GM12878 (cell line): ENCODE measurements around the gene SPAG7. TPM values are rescaled to one million over a fixed set of nuclear protein-coding genes. Genes with fewer than 3 reads are reported as not detected.
A peak's percentile ranks its signal among the peaks of the same experiment; 100 is the strongest.

Experiments used
- ATAC-seq: fragments of 200-7000 bp; cut with Tn5 transposase; 3 replicates; pipeline ENCODE4 v1.9.1; 2020; ENCODE audit warnings: mild to moderate bottlenecking, moderate library complexity
- BruUV-seq: library from RNA; stranded (reverse); fragments of 400-500 nt; replicated peaks from 2 replicates; lab custom pipeline; 2021; lab: Mats Ljungman, UMichigan
- CTCF ChIA-PET: fragments of 300-600 bp; sonication (Branson Sonifier 250); formaldehyde crosslinking; extraction: SDS; loops from one replicate; lab custom pipeline; 2021; ENCODE audit warnings: inconsistent platforms; lab: Yijun Ruan, JAX
- POLR2A ChIA-PET: fragments of 350-600 bp; formaldehyde crosslinking; extraction: SDS; loops from one replicate; lab custom pipeline; 2021; ENCODE audit warnings: inconsistent platforms; lab: Charles Lee
- RAD21 ChIA-PET: fragments of 300-600 bp; sonication (Branson Sonifier 250); formaldehyde crosslinking; loops from one replicate; lab custom pipeline; 2023; ENCODE audit warnings: antibody characterized with exemption; ENCODE audit not compliant: unreplicated experiment; lab: Charles Lee
- SMC1A ChIA-PET: fragments of 300-600 bp; sonication (Branson Sonifier 250); formaldehyde crosslinking; loops from one replicate; lab custom pipeline; 2023; ENCODE audit not compliant: unreplicated experiment, uncharacterized antibody; lab: Charles Lee
- DNase-seq: peaks from one replicate; pipeline ENCODE4 v3.0.0-alpha.2; 2011; ENCODE audit warnings: low read depth, low spot score
- FAIRE-seq: peaks from 3 replicates; lab custom pipeline; 2011; peaks lifted over from hg19 to GRCh38; lab: Jason Lieb, UNC
- H2AFZ ChIP-seq: 2 replicates; pipeline ENCODE4 v1.6.0; 2011; ENCODE audit warnings: low read depth, low read length, control low read depth; ENCODE audit not compliant: control insufficient read depth
- H3K27ac ChIP-seq: 2 replicates; pipeline ENCODE4 v1.5.1; 2011; ENCODE audit warnings: control low read depth; ENCODE audit not compliant: control insufficient read depth, insufficient read depth
- H3K27me3 ChIP-seq, 2 experiments: replicated peaks in 1 of 2; 2 replicates each; pipeline versions ENCODE4 v1.6.0 to v1.6.1; 2011; ENCODE audit warnings: low read length in 1 of 2; ENCODE audit not compliant: control insufficient read depth in 2 of 2, insufficient read depth in 2 of 2
- H3K36me3 ChIP-seq, 2 experiments: 2 replicates each; pipeline ENCODE4 v1.5.1; 2011; ENCODE audit warnings: low read length in 1 of 2; ENCODE audit not compliant: control insufficient read depth in 2 of 2, insufficient read depth in 2 of 2
- H3K4me1 ChIP-seq: 2 replicates; pipeline ENCODE4 v1.6.1; 2011; ENCODE audit warnings: mild to moderate bottlenecking, low read length, moderate library complexity, mixed read lengths; ENCODE audit not compliant: control insufficient read depth, insufficient read depth
- H3K4me2 ChIP-seq: 2 replicates; pipeline ENCODE4 v1.6.0; 2011; ENCODE audit warnings: control low read depth; ENCODE audit not compliant: control insufficient read depth, insufficient read depth
- H3K4me3 ChIP-seq: fragments of 200-600 bp; sonication (generic); 2 replicates; pipeline ENCODE4 v1.5.1; 2016
- H3K79me2 ChIP-seq: 2 replicates; pipeline ENCODE4 v1.6.0; 2011; ENCODE audit warnings: low read length; ENCODE audit not compliant: control insufficient read depth, insufficient read depth
- H3K9ac ChIP-seq: 2 replicates; pipeline ENCODE4 v1.8.0; 2011; ENCODE audit warnings: low read length, control low read depth, mixed read lengths; ENCODE audit not compliant: control insufficient read depth, insufficient read depth
- H3K9me3 ChIP-seq: replicated peaks from 3 replicates; pipeline ENCODE4 v1.5.1; 2011; ENCODE audit warnings: mild to moderate bottlenecking, low read length; ENCODE audit not compliant: control insufficient read depth, insufficient read depth
- H4K20me1 ChIP-seq: 2 replicates; pipeline ENCODE4 v1.6.0; 2011; ENCODE audit not compliant: control insufficient read depth, insufficient read depth
- CBFB ChIP-seq: IDR thresholded peaks from 2 replicates; pipeline ENCODE4 v1.6.1; 2016; ENCODE audit warnings: antibody characterized with exemption, low read depth
- CEBPB ChIP-seq, 2 experiments: fragments of 150-350 bp in 1 of 2; IDR thresholded peaks; 2 replicates each; pipeline ENCODE4 v1.6.1; 2012 to 2014; ENCODE audit warnings: low read depth in 2 of 2, low read length in 2 of 2, borderline replicate concordance in 1 of 2, inconsistent platforms in 1 of 2
- CHD2 ChIP-seq: IDR thresholded peaks from 2 replicates; pipeline ENCODE4 v1.6.1; 2011; ENCODE audit warnings: low read depth, low read length, improper control_type of control experiment, borderline replicate concordance
- EP300 ChIP-seq, 2 experiments: fragments of 150-350 bp in 1 of 2; IDR thresholded peaks; 2 replicates each; pipeline ENCODE4 v1.6.1; 2011 to 2012; ENCODE audit warnings: low read depth in 2 of 2, low read length in 2 of 2, borderline replicate concordance in 1 of 2, improper control_type of control experiment in 1 of 2, inconsistent platforms in 1 of 2; ENCODE audit not compliant: control insufficient read depth in 1 of 2
- ESRRA ChIP-seq: IDR thresholded peaks from 2 replicates; pipeline ENCODE4 v1.6.1; 2012; ENCODE audit warnings: mild to moderate bottlenecking, low read length, improper control_type of control experiment
- FOXM1 ChIP-seq: IDR thresholded peaks from 2 replicates; pipeline ENCODE4 v1.6.1; 2012; ENCODE audit warnings: low read depth, mild to moderate bottlenecking, inconsistent platforms, low read length, moderate library complexity
- IKZF2 ChIP-seq, 2 experiments: fragments of 450-650 bp; IDR thresholded peaks; 2 replicates each; pipeline ENCODE4 v1.6.1; 2017; ENCODE audit warnings: mild to moderate bottlenecking in 2 of 2, moderate library complexity in 2 of 2
- MEF2B ChIP-seq: fragments of 450-650 bp; IDR thresholded peaks from 2 replicates; pipeline ENCODE4 v1.6.1; 2018; ENCODE audit warnings: mild to moderate bottlenecking, moderate library complexity; ENCODE audit not compliant: partially characterized antibody, poor library complexity, severe bottlenecking
- MLLT1 ChIP-seq: fragments of 450-650 bp; IDR thresholded peaks from 2 replicates; pipeline ENCODE4 v1.6.1; 2016; ENCODE audit warnings: mild to moderate bottlenecking
- MXI1 ChIP-seq: fragments of 150-350 bp; IDR thresholded peaks from 2 replicates; pipeline ENCODE4 v1.6.1; 2011; ENCODE audit warnings: low read depth, mild to moderate bottlenecking, inconsistent platforms, low read length, improper control_type of control experiment
- PML ChIP-seq: IDR thresholded peaks from 2 replicates; pipeline ENCODE4 v1.6.1; 2012; ENCODE audit warnings: low read length, inconsistent platforms
- SIN3A ChIP-seq: IDR thresholded peaks from 2 replicates; pipeline ENCODE4 v1.6.1; 2012; ENCODE audit warnings: low read depth, low read length, improper control_type of control experiment
- SREBF2 ChIP-seq: IDR thresholded peaks from 2 replicates; pipeline ENCODE4 v1.6.1; 2012; ENCODE audit warnings: mild to moderate bottlenecking, low read length
- ZNF207 ChIP-seq: fragments of 450-650 bp; IDR thresholded peaks from 2 replicates; pipeline ENCODE4 v1.6.1; 2014; ENCODE audit warnings: antibody characterized with exemption, mild to moderate bottlenecking, borderline replicate concordance
- WGBS: methylation state at CpG from one replicate; pipeline ENCODE4 v1.1.6; 2016; ENCODE audit warnings: low lambda C conversion rate; ENCODE audit not compliant: insufficient replicate concordance, insufficient coverage; ENCODE audit errors: missing lambda C conversion rate; 5-methylcytosine and 5-hydroxymethylcytosine counted together
- in situ Hi-C: fragments of 300-500 bp; cut with MboI; formaldehyde crosslinking; loops from 9 replicates; pipeline ENCODE4 v1.14.3; 2018; ENCODE audit warnings: mixed read lengths
- intact Hi-C: fragments of 100-400 bp; cut with micrococcal nuclease; formaldehyde crosslinking; loops from one replicate; pipeline ENCODE4 v1.14.2; 2022; ENCODE audit not compliant: unreplicated experiment
- polyA plus RNA-seq, 11 experiments: library from polyadenylated mRNA; depleted of rRNA in 4 of 11; unstranded in 6 of 11; stranded (reverse) in 5 of 11; fragments of >200 nt; fragmentation: Nextera tagmentation in 4 of 11; fragmentation: Illumina TruSeq in 1 of 11; extraction: Ambion mirVana in 4 of 11; extraction: Trizol in 1 of 11; gene quantifications; 1 replicate in 1 of 11; 2 replicates in 10 of 11; pipeline versions ENCODE4 v1.2.1 to v1.2.3, GENCODE V29; 2011 to 2016; ENCODE audit warnings: inconsistent platforms in 2 of 11, missing spikeins in 2 of 11, low read depth in 1 of 11
- total RNA-seq, 4 experiments: library from RNA; depleted of rRNA in 3 of 4; stranded (reverse); fragments of >200 nt in 3 of 4; fragmentation: Illumina TruSeq in 1 of 4; extraction: Trizol in 1 of 4; gene quantifications; 2 replicates each; pipeline versions ENCODE4 v1.2.1 to v1.2.3, GENCODE V29; 2013 to 2021
- TF ChIP-seq, protein P1 (sequence below): IDR thresholded peaks from 2 replicates; pipeline ENCODE4 v1.6.1; 2012; ENCODE audit warnings: mild to moderate bottlenecking, low read depth, low read length
- TF ChIP-seq, protein P2 (sequence below): IDR thresholded peaks from 2 replicates; pipeline ENCODE4 v1.6.1; 2012; ENCODE audit warnings: low read length, inconsistent platforms

The SPAG7 gene
- total and polyA plus RNA-seq, 10 of the 15 experiments (the other 5 are each of a cell fraction or from before 2014, with no cell fraction given): 7.9 to 146 (median 88.7) TPM

DNA sequence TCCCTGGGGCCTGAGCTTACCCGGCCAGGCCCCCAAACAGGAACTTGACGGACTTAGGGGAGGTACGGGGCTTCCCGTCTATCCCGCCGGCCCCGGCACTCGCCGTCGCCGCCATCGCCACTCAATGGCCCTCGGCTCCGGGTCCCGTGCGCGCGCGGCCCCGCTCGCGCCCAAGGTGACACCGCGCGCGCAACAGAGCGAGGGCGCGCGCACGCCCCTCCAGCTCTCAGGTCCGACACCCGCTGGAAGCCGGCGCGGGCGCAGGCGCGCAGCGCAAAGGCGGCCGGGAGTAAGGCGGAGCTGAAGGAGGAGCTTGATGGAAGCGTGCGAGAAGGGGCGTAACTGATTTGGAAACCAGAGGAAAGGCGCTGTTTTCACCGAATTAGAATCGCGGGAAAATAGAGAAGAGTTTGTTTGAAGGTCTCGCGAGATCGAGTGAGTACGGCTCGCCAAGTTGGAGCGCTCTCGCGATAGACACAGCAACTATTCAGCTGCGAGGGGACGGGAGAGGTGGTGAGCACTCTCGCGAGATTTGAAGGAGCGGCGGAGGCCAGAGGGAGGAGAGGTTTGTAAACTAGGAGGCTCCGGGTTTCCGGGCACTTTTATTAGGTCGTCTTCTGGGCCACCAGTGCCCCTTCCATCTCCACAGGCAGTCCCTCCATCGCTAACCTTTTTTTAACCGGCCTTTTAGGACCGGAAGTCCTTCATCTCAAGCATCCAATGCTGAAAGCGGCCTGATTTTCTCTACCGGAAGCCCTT is 27.6 kb downstream of the SPAG7 start, which contains the start of the genes RNF167 and SLC25A11:
RNF167 (plus strand) TSS at position 473 of the 759 bp plus-strand sequence. CDS start 642 bp downstream, outside the sequence.
SLC25A11 (minus strand) TSS at position 251 of the 759 bp plus-strand sequence; CDS start at position 115, 136 bp downstream.
- RAD21 ChIA-PET: interaction anchor here (0.8 to 2.8 kb wide), 11 partner anchors 8 to 384 kb away, joined by 3 to 31 read pairs (median 6); partner anchors contain the start of genes ARRB2, CHRNE, ENO3 and INCA1
- TF ChIP-seq, protein P1, sequence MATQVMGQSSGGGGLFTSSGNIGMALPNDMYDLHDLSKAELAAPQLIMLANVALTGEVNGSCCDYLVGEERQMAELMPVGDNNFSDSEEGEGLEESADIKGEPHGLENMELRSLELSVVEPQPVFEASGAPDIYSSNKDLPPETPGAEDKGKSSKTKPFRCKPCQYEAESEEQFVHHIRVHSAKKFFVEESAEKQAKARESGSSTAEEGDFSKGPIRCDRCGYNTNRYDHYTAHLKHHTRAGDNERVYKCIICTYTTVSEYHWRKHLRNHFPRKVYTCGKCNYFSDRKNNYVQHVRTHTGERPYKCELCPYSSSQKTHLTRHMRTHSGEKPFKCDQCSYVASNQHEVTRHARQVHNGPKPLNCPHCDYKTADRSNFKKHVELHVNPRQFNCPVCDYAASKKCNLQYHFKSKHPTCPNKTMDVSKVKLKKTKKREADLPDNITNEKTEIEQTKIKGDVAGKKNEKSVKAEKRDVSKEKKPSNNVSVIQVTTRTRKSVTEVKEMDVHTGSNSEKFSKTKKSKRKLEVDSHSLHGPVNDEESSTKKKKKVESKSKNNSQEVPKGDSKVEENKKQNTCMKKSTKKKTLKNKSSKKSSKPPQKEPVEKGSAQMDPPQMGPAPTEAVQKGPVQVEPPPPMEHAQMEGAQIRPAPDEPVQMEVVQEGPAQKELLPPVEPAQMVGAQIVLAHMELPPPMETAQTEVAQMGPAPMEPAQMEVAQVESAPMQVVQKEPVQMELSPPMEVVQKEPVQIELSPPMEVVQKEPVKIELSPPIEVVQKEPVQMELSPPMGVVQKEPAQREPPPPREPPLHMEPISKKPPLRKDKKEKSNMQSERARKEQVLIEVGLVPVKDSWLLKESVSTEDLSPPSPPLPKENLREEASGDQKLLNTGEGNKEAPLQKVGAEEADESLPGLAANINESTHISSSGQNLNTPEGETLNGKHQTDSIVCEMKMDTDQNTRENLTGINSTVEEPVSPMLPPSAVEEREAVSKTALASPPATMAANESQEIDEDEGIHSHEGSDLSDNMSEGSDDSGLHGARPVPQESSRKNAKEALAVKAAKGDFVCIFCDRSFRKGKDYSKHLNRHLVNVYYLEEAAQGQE: no peak
- TF ChIP-seq CEBPB (IDR thresholded peaks at IDR 0.05; ENCODE audit: borderline replicate concordance in 1 of 2, low read depth in 2 of 2, low read length in 2 of 2): no peak
- TF ChIP-seq ZNF207: peak; percentile 70
- peak; percentile 99 for TF ChIP-seq CBFB
- peak; percentile 100 for TF ChIP-seq CHD2
- TF ChIP-seq PML: no peak
- TF ChIP-seq MLLT1: no peak; the same call in 1 of the 2 replicates
- peak; percentile 89 for TF ChIP-seq MXI1
- no peak for TF ChIP-seq SREBF2
- peak; percentile 88 for TF ChIP-seq ESRRA
- TF ChIP-seq SIN3A: no peak
- peak; percentile 8 for TF ChIP-seq MEF2B
- TF ChIP-seq EP300 (IDR thresholded peaks at IDR 0.05; ENCODE audit: borderline replicate concordance in 1 of 2, control insufficient read depth in 1 of 2, low read depth in 2 of 2, low read length in 2 of 2): no peak
- TF ChIP-seq, protein P2, sequence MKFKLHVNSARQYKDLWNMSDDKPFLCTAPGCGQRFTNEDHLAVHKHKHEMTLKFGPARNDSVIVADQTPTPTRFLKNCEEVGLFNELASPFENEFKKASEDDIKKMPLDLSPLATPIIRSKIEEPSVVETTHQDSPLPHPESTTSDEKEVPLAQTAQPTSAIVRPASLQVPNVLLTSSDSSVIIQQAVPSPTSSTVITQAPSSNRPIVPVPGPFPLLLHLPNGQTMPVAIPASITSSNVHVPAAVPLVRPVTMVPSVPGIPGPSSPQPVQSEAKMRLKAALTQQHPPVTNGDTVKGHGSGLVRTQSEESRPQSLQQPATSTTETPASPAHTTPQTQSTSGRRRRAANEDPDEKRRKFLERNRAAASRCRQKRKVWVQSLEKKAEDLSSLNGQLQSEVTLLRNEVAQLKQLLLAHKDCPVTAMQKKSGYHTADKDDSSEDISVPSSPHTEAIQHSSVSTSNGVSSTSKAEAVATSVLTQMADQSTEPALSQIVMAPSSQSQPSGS: no peak
- TF ChIP-seq FOXM1: no peak
- TF ChIP-seq IKZF2 (IDR thresholded peaks at IDR 0.05): peak in 1 of 2 experiments; percentile 98; a peak in 3 of 4 replicates

More for the DNA sequence above, 27.6 kb downstream of the SPAG7 start, which contains the start of the genes RNF167 and SLC25A11:
- Histone ChIP-seq H3K9me3 (no peaks in the 10 kb centered on the region), H3K4me2 (peak within 1 kb of the TSS; percentile 98), H3K36me3 (peaks cover 12 to 25% of the 10 kb centered on the region in 2 experiments), H4K20me1 (no peaks in the 10 kb centered on the region; the same call in 1 of the 2 replicates), H3K27ac (peak within 1 kb of the TSS; percentile 97), H3K4me3 (peak within 1 kb of the TSS; percentile 92), H3K9ac (peak within 1 kb of the TSS; percentile 98), H3K4me1 (peaks cover 41% of the 10 kb centered on the region), H2AFZ (peak within 1 kb of the TSS; percentile 77), H3K79me2 (peaks cover 67% of the 10 kb centered on the region), H3K27me3 (no peaks in the 10 kb centered on the region)
- intact Hi-C loops (loop anchor here (5.0 kb wide), 1 partner anchor 297 kb away; no protein-coding TSS in a partner anchor), in situ Hi-C loops (no loop called here)
- POLR2A ChIA-PET: interaction anchor here (0.6 to 17.5 kb wide), 18 partner anchors 9 to 1503 kb away, joined by 3 to 272 read pairs (median 4); partner anchors contain the start of genes CAMTA2, DERL2, ENO3 and INCA1
- DNase-seq (peak; percentile 100), FAIRE-seq (peak; percentile 98), ATAC-seq (peak; percentile 83)
- SMC1A ChIA-PET: interaction anchor here (0.7 to 4.5 kb wide), 14 partner anchors 12 to 316 kb away, joined by 3 to 38 read pairs (median 4); partner anchors contain the start of genes CAMTA2, CHRNE, ENO3 and SPAG7
- no TSS peak for BruUV-seq
- CTCF ChIA-PET: interaction anchor here (1.1 to 3.5 kb wide), 10 partner anchors 11 to 207 kb away, joined by 3 to 28 read pairs (median 4); partner anchors contain the start of genes C17orf107, CHRNE, ENO3 and SPAG7
- WGBS: under 1% methylated on average over 66 of the region's 72 CpGs
